Measurements from ENCODE around the gene OR8B4.

GRCh38 chr11:124398924-124399323 is 25.7 kb downstream of the OR8B4 start, which contains the start of gene OR8B3:
- TF ChIP-seq, protein P1, sequence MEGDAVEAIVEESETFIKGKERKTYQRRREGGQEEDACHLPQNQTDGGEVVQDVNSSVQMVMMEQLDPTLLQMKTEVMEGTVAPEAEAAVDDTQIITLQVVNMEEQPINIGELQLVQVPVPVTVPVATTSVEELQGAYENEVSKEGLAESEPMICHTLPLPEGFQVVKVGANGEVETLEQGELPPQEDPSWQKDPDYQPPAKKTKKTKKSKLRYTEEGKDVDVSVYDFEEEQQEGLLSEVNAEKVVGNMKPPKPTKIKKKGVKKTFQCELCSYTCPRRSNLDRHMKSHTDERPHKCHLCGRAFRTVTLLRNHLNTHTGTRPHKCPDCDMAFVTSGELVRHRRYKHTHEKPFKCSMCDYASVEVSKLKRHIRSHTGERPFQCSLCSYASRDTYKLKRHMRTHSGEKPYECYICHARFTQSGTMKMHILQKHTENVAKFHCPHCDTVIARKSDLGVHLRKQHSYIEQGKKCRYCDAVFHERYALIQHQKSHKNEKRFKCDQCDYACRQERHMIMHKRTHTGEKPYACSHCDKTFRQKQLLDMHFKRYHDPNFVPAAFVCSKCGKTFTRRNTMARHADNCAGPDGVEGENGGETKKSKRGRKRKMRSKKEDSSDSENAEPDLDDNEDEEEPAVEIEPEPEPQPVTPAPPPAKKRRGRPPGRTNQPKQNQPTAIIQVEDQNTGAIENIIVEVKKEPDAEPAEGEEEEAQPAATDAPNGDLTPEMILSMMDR (IDR thresholded peaks at IDR 0.05; ENCODE audit: insufficient read depth, low read length, poor library complexity, severe bottlenecking), result no peak
- TF ChIP-seq EZH2phosphoT487 (conservative IDR thresholded peaks at IDR 0.05; ENCODE audit: low read length), result no peak
